ENCODE results near the gene TAL1. TPM values are rescaled to one million over a fixed set of nuclear protein-coding genes. Genes with fewer than 3 reads are reported as not detected.
"Not testable (repeated sequence)": the region's sequence is repeated elsewhere in the genome, so short reads cannot be mapped to it uniquely, and the experiment has no call there.

Gene TAL1
- polyA plus RNA-seq, 4 donors, result 3.8 to 6.2 (median 4.2) TPM

GRCh38 chr1:47213230-47213963 lies 18.6 kb downstream of the TAL1 start:
- DNase-seq (ENCODE audit: low read depth in 4 of 4, low spot score in 3 of 4), result no peak

- no peak for DNase-seq (ENCODE audit: low read depth in 4 of 4, low spot score in 3 of 4)
These were observed 19.3 kb downstream of the TAL1 start for GRCh38 chr1:47212636-47213229.

GRCh38 chr1:47211796-47212269 lies 20.2 kb downstream of the TAL1 start:
- no peak for DNase-seq (ENCODE audit: low read depth in 4 of 4, low spot score in 3 of 4)

GRCh38 chr1:47210666-47211065 lies 21.4 kb downstream of the TAL1 start:
- no peak for DNase-seq (ENCODE audit: low read depth in 4 of 4, low spot score in 3 of 4)

GRCh38 chr1:47209725-47210325 lies 22.2 kb downstream of the TAL1 start:
- no peak for DNase-seq (ENCODE audit: low read depth in 4 of 4, low spot score in 3 of 4)

- DNase-seq (ENCODE audit: low read depth in 4 of 4, low spot score in 3 of 4), result no peak
These were observed 22.9 kb downstream of the TAL1 start for GRCh38 chr1:47209091-47209490.

- DNase-seq (ENCODE audit: low read depth in 4 of 4, low spot score in 3 of 4), result no peak
These were observed 23.6 kb downstream of the TAL1 start for GRCh38 chr1:47208374-47208850.

GRCh38 chr1:47207803-47208373 lies 24.1 kb downstream of the TAL1 start:
- no peak for DNase-seq (ENCODE audit: low read depth in 4 of 4, low spot score in 3 of 4)

GRCh38 chr1:47205918-47206317 lies 26.1 kb downstream of the TAL1 start:
- DNase-seq (ENCODE audit: low read depth in 4 of 4, low spot score in 3 of 4), result no peak

GRCh38 chr1:47203504-47203903 lies 28.5 kb downstream of the TAL1 start:
- not testable (repeated sequence) for DNase-seq (ENCODE audit: low read depth in 4 of 4, low spot score in 3 of 4)

GRCh38 chr1:47201179-47201578 lies 30.8 kb downstream of the TAL1 start:
- no peak for DNase-seq (ENCODE audit: low read depth in 4 of 4, low spot score in 3 of 4)

GRCh38 chr1:47198214-47198613 lies 33.8 kb downstream of the TAL1 start:
- DNase-seq (ENCODE audit: low read depth in 4 of 4, low spot score in 3 of 4), result no peak

- DNase-seq (ENCODE audit: low read depth in 4 of 4, low spot score in 3 of 4), result no peak
These were observed 35.4 kb downstream of the TAL1 start for GRCh38 chr1:47196622-47197021.

- not testable (repeated sequence) for DNase-seq (ENCODE audit: low read depth in 4 of 4, low spot score in 3 of 4)
These were observed 36.0 kb downstream of the TAL1 start for GRCh38 chr1:47195981-47196380.

GRCh38 chr1:47194311-47194710 lies 37.7 kb downstream of the TAL1 start:
- DNase-seq (ENCODE audit: low read depth in 4 of 4, low spot score in 3 of 4), result no peak

- not testable (repeated sequence) for DNase-seq (ENCODE audit: low read depth in 4 of 4, low spot score in 3 of 4)
These were observed 38.5 kb downstream of the TAL1 start for GRCh38 chr1:47193496-47193895.

- DNase-seq (ENCODE audit: low read depth in 4 of 4, low spot score in 3 of 4), result peak in 2 of 4 donors; percentile 64 to 72
These were observed 39.3 kb downstream of the TAL1 start for GRCh38 chr1:47192458-47193384.

- no peak for DNase-seq (ENCODE audit: low read depth in 4 of 4, low spot score in 3 of 4)
These were observed 40.0 kb downstream of the TAL1 start for GRCh38 chr1:47191940-47192457.

GRCh38 chr1:47190857-47191256 lies 41.2 kb downstream of the TAL1 start:
- DNase-seq (ENCODE audit: low read depth in 4 of 4, low spot score in 3 of 4), result no peak

GRCh38 chr1:47190509-47190855 lies 41.5 kb downstream of the TAL1 start:
- DNase-seq (ENCODE audit: low read depth in 4 of 4, low spot score in 3 of 4), result no peak

All from left renal pelvis (tissue), 4 donors.